Fibroblast of mammary gland (primary cell): ENCODE measurements around the gene SLC7A8.

ENCODE experiments used
- DNase-seq: peaks from one replicate; pipeline ENCODE4 v3.0.0-alpha.2; 2010; ENCODE audit warnings: low read depth
- H3K4me3 ChIP-seq: 2 replicates; pipeline ENCODE4 v1.5.1; 2011; ENCODE audit warnings: low read depth, mild to moderate bottlenecking, low read length, moderate library complexity; ENCODE audit not compliant: control insufficient read depth
- CTCF ChIP-seq: conservative IDR thresholded peaks from 2 replicates; pipeline ENCODE4 v1.5.1; 2011; ENCODE audit warnings: low read depth, low read length, inconsistent platforms; ENCODE audit not compliant: control insufficient read depth, insufficient read depth

The SLC7A8 gene

GRCh38 chr14:23168246-23168645 lies 15.2 kb downstream of the SLC7A8 start:
- DNase-seq, result peak; percentile 40
- TF ChIP-seq CTCF, result no peak
- no peak overlapping the region for H3K4me3 ChIP-seq

DNA sequence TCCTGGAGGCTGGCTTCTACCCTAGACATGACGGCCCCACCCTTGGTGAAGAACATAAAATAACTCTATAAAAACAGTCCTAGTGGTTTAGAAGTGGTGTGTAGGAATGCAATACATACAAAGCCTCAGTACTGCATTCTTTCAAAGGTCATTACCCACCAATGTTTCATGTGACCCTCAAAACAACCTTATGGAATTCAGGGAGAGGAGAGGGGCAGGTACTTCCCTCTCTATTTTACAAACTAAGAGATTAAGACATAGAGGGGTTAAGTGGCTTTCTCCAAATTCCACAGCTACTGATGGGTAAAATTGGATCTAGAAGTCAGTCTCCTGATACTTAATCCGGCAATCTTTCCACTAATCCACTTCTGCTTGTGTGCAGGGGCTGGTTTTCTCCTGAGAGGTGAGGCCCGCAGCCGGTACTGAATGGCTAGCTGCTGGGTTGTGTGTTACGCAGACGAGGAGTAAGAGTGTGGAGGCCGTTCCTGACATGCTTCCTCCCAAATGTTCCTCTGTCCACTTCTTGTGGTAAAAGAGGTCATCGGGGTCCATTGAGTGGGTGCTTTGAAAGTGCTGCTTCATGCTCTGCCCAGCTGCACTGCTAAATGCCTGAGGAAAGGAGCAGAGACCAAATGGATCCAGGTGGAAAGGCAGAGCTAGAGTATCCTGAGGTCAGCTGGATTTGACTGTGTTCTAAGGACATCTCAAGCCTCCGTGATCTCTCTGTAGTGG lies 16.2 kb downstream of the SLC7A8 start:
- no peak overlapping the region for H3K4me3 ChIP-seq
- no peak for TF ChIP-seq CTCF
- DNase-seq, result no peak

GRCh38 chr14:23164949-23165348 lies 18.5 kb downstream of the SLC7A8 start:
- no peak overlapping the region for H3K4me3 ChIP-seq
- no peak for DNase-seq
- no peak for TF ChIP-seq CTCF

GRCh38 chr14:23164250-23164649 lies 19.2 kb downstream of the SLC7A8 start:
- no peak for TF ChIP-seq CTCF
- H3K4me3 ChIP-seq, result no peak overlapping the region
- DNase-seq, result peak; percentile 51

GRCh38 chr14:23163830-23164229 lies 19.6 kb downstream of the SLC7A8 start:
- DNase-seq, result no peak
- H3K4me3 ChIP-seq, result no peak overlapping the region
- TF ChIP-seq CTCF, result no peak

DNA sequence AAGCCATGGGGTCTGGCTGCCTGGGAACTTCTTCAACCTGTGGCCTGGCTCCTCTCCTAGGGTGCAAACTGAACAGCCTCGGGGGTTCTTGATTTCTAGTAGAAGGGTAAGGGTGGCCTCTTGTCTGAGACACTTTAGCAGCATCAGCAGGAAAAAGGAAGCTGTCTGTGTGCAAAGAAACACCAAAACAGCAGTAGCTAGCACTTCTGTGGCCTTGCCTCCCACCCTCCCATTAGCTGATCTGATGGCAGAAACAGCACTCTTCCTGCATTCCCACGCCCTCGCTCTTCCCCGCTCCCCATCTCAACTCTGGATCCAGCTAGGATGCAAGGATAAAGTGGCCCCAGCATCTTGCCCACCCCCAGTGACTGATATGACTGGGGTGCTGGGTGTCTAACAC lies 20.7 kb downstream of the SLC7A8 start:
- no peak for DNase-seq
- no peak overlapping the region for H3K4me3 ChIP-seq
- no peak for TF ChIP-seq CTCF
